GM12892 (cell line): ENCODE data around the gene MYCBP2.

ENCODE experiments used
- POLR2A ChIP-seq: IDR thresholded peaks from 2 replicates; pipeline ENCODE4 v1.6.1; 2011; ENCODE audit warnings: low read depth, low read length, control low read depth
- POLR2AphosphoS5 ChIP-seq: IDR thresholded peaks from 2 replicates; pipeline ENCODE4 v1.6.1; 2011; ENCODE audit warnings: low read depth, low read length, control low read depth

GRCh38 chr13:77290342-77290741, 36.6 kb downstream of the MYCBP2 start:
- no peak for TF ChIP-seq POLR2AphosphoS5
- TF ChIP-seq POLR2A = no peak
